ENCODE measurements around the gene FICD.

GRCh38 chr12:108525681-108526080, 10.6 kb downstream of the FICD start:
- TF ChIP-seq GATA2 (IDR thresholded peaks at IDR 0.05; ENCODE audit: low read depth, low read length) (no peak), GATA3 (IDR thresholded peaks at IDR 0.05; ENCODE audit: low read depth, low read length) (no peak)
